COR-L47 (cell line): ENCODE results near the gene CCDC71.

ENCODE experiments used
- DNase-seq: peaks from one replicate; lab custom pipeline; 2025; lab: John Stamatoyannopoulos, UW

Gene CCDC71

GRCh38 chr3:49165771-49166751, at the start of gene CCDC71:
CCDC71 (minus strand) TSS chr3:49166331; CDS start chr3:49164208, 2,123 bp downstream.
- peak; percentile 58 for DNase-seq

GRCh38 chr3:49213998-49214397, 47.9 kb upstream of the CCDC71 start:
- DNase-seq: no peak

GRCh38 chr3:49213541-49213943, 47.4 kb upstream of the CCDC71 start:
- no peak for DNase-seq

GRCh38 chr3:49199900-49200281, 33.8 kb upstream of the CCDC71 start:
- no peak for DNase-seq

- no peak for DNase-seq
These were observed 33.2 kb upstream of the CCDC71 start for GRCh38 chr3:49199239-49199899.

- DNase-seq: no peak
These were observed 32.6 kb upstream of the CCDC71 start for GRCh38 chr3:49198611-49199230.

GRCh38 chr3:49198161-49198560, 32.0 kb upstream of the CCDC71 start:
- DNase-seq: no peak

GRCh38 chr3:49191741-49192140, 25.6 kb upstream of the CCDC71 start:
- no peak for DNase-seq

- no peak for DNase-seq
These were observed 17.7 kb upstream of the CCDC71 start for GRCh38 chr3:49183873-49184272.

GRCh38 chr3:49182682-49183081, 16.6 kb upstream of the CCDC71 start:
- DNase-seq: no peak

- DNase-seq: no peak
These were observed 15.2 kb upstream of the CCDC71 start for GRCh38 chr3:49181351-49181750.

GRCh38 chr3:49180116-49180515, 14.0 kb upstream of the CCDC71 start:
- DNase-seq: no peak

- no peak for DNase-seq
These were observed 10.9 kb upstream of the CCDC71 start for GRCh38 chr3:49177073-49177472.

- no peak for DNase-seq
These were observed 9.4 kb upstream of the CCDC71 start for GRCh38 chr3:49175530-49175929.

GRCh38 chr3:49174397-49174985, 8.4 kb upstream of the CCDC71 start:
- DNase-seq: no peak

- DNase-seq: peak; percentile 45
These were observed 7.7 kb upstream of the CCDC71 start for GRCh38 chr3:49173792-49174170.

- DNase-seq: peak; percentile 65
These were observed 7.1 kb upstream of the CCDC71 start for GRCh38 chr3:49173116-49173791.

GRCh38 chr3:49172551-49173041, 6.5 kb upstream of the CCDC71 start:
- no peak for DNase-seq

GRCh38 chr3:49171775-49172500, 5.8 kb upstream of the CCDC71 start:
- DNase-seq: no peak

GRCh38 chr3:49171119-49171774, 5.1 kb upstream of the CCDC71 start, which contains the start of gene KLHDC8B:
KLHDC8B (plus strand) TSS chr3:49171598; CDS start chr3:49172770, 1,172 bp downstream.
- DNase-seq: peak; percentile 38
